Activated naive CD8-positive, alpha-beta T cell treated with anti-CD3 and anti-CD28 coated beads, Interleukin-2, amount 10 ng/mL, durations not matched to agents 7 days and 5 days (primary cell): ENCODE data around the gene BMPER. TPM values are rescaled to one million over a fixed set of nuclear protein-coding genes. Genes with fewer than 3 reads are reported as not detected.

ENCODE experiments used
- ATAC-seq: fragments of 150-1000 bp; cut with Tn5 transposase; one replicate; pipeline ENCODE4 v1.10.0; 2021; ENCODE audit warnings: low read depth, moderate library complexity
- POLR2A ChIA-PET: fragments of 350-600 bp; sonication (Branson Sonifier 250); formaldehyde crosslinking; loops from one replicate; lab custom pipeline; 2021; ENCODE audit warnings: antibody characterized with exemption; lab: Charles Lee
- DNase-seq: peaks from one replicate; pipeline ENCODE4 v3.0.0; 2021
- H3K27ac Mint-ChIP-seq: one replicate; pipeline ENCODE4 v1.8.0; 2022; ENCODE audit warnings: mild to moderate bottlenecking, mixed read lengths
- H3K27me3 Mint-ChIP-seq: one replicate; pipeline ENCODE4 v1.8.0; 2022; ENCODE audit warnings: mild to moderate bottlenecking, moderate library complexity, mixed read lengths
- H3K36me3 Mint-ChIP-seq: one replicate; pipeline ENCODE4 v1.8.0; 2021; ENCODE audit warnings: mild to moderate bottlenecking, mixed read lengths
- H3K4me1 Mint-ChIP-seq: one replicate; pipeline ENCODE4 v1.8.0; 2021; ENCODE audit warnings: mixed read lengths
- H3K4me3 Mint-ChIP-seq: one replicate; pipeline ENCODE4 v1.8.0; 2022; ENCODE audit warnings: mild to moderate bottlenecking, moderate library complexity, mixed read lengths
- H3K9me3 Mint-ChIP-seq: one replicate; pipeline ENCODE4 v1.8.0; 2021; ENCODE audit warnings: mixed read lengths
- total RNA-seq, 2 experiments: library from RNA; stranded (reverse); gene quantifications; one replicate each; pipeline ENCODE4 v1.2.3, GENCODE V29; 2021

Gene BMPER
- total RNA-seq, 2 experiments from 2014 or later: not detected

DNA sequence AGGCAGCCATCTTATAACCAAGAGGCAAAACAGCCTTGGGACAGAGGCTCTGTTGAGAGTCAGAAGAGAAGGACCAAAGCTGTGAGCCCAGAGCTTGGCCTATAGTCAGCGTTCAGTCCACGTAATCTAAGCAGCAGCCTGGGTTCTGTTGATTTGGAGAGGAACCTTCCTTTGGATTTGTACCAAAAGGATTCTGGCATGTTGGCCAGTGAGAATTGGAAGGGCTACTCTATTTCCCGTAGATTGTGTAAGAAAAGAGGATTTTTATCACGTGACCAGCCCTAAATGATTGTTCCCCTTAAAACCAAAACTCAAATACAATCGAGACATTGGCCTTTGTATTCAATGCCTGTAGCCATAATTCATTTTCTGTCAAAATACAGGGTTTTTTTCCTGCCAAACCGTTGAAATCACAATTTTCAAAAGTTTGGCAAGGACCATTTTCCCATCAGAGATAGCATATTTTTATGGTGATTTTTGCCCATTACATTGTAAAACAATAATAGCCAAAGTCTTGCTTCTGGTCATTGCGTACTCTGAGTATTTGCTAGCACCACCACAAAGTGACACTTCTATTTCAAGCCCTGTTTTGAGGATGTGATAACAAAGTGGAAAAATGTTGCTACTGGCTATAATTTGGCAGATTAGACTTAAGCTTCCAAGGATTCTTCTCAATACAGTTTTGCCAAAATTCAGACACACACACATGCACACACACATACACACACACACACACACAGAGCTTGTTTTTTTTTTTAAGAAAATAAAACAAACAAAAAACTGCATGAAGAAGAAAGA is 23.1 kb upstream of the BMPER start:
- POLR2A ChIA-PET: no interaction called here
- peaks cover 6% of the 10 kb centered on the region for H3K27me3 Mint-ChIP-seq
- no peak for ATAC-seq

DNA sequence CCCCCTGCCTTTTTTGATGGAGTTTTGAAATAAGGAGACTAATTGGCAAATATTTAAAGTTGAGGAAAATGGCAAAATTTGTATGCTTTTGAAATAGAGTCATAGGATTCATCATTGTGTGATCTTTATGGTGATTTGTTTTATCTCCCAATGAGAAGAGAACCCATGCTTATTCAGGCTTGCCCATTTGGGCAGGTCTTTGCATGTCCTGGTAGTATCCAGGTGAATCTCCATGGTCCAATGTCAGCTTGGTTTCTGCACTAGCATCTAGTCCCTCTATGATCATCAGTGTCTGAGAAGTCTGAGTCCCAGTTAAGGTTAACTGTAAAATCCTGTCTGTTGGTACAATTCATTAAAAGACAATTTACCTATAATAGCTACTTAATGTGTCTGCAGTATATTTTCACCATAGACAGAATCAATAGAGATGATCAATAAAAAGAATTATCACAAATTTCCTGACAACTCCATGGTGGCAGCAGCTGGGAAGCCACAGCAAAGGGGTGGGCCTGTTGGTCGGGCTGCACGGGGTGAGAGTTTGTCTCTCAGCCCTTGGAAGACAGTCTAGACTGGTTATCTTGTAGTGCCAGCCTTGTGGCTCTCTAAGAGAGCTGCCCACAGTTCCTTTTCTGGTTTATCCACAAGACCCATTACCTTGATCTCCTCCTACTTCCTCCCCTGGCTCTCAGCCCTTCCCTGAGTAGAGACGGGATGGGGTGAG is 22.2 kb upstream of the BMPER start:
- peaks cover 6% of the 10 kb centered on the region for H3K27me3 Mint-ChIP-seq
- no peaks in the 10 kb centered on the region for H3K9me3 Mint-ChIP-seq
- no peak for ATAC-seq
- no peak for DNase-seq
- POLR2A ChIA-PET: no interaction called here
- no peaks in the 10 kb centered on the region for H3K4me1 Mint-ChIP-seq
- H3K4me3 Mint-ChIP-seq: no peak overlapping the region
- no peaks in the 10 kb centered on the region for H3K36me3 Mint-ChIP-seq
- no peak overlapping the region for H3K27ac Mint-ChIP-seq

More for the DNA sequence above, 23.1 kb upstream of the BMPER start:
- DNase-seq: no peak
- no peak overlapping the region for H3K4me3 Mint-ChIP-seq
- no peak overlapping the region for H3K27ac Mint-ChIP-seq
- no peaks in the 10 kb centered on the region for H3K9me3 Mint-ChIP-seq
- H3K4me1 Mint-ChIP-seq: no peaks in the 10 kb centered on the region
- no peaks in the 10 kb centered on the region for H3K36me3 Mint-ChIP-seq

DNA sequence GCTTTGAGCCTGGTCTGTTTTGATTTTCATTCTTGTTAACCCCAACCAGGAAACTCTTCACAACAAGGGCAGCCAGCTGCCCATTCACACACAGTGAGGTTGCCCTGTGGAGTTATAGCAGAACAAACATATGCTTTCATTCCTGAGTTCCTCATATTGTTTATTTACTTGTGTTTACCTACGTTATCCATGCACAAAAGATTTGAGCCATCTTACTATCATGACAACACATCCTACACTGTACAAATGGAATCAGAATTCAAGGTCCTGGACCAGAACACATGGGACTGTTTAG is 21.7 kb upstream of the BMPER start:
- Mint-ChIP-seq H3K4me3 (no peak overlapping the region), H3K4me1 (no peaks in the 10 kb centered on the region), H3K9me3 (no peaks in the 10 kb centered on the region), H3K27ac (no peak overlapping the region), H3K27me3 (peaks cover 6% of the 10 kb centered on the region), H3K36me3 (no peaks in the 10 kb centered on the region)
- POLR2A ChIA-PET: no interaction called here
- DNase-seq: no peak
- ATAC-seq: no peak

DNA sequence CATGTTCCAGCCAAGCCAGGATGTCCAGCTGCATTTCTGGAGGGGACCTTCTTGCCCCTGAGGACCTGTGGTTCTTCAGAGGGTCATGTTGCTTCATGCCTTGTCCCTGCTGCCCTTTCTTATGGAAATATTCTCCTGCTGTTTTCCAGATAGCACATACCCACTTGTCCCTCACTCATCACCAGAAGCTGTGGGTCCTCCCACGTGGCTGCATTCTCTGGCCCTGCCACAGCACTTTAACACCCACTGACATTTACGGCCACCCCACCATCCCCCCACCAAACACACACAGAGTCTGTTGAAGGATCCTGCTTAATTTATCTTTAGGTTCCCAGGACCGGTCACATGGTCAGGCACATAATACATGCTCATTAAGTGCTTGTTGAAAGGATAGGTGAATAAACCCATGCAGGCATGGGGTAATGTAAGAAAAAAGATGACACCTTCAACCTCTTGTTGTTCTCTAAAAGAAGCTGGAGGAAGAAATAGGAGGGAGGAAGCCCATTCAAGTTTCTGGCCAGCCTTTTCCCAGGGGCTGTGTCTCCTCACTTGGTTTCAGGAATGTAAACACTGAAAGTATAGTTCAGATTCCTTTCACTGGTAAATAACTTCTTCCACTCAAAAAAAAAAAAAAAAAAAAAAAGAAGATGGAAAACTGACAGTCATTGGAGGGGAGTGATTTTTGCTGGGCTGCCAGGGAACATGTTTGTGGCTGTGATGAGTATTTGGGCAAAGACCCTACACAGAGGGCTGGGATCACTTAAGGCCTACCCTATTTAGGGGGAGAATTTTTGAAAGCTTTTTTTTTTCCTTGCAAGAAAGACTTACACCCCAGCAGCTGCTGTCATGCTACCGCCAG is 19.8 kb upstream of the BMPER start:
- Mint-ChIP-seq H3K4me3 (no peak overlapping the region), H3K36me3 (no peaks in the 10 kb centered on the region), H3K27ac (no peak overlapping the region), H3K4me1 (no peaks in the 10 kb centered on the region), H3K27me3 (peaks cover 9% of the 10 kb centered on the region), H3K9me3 (no peaks in the 10 kb centered on the region)
- DNase-seq: no peak
- POLR2A ChIA-PET: no interaction called here
- ATAC-seq: no peak

DNA sequence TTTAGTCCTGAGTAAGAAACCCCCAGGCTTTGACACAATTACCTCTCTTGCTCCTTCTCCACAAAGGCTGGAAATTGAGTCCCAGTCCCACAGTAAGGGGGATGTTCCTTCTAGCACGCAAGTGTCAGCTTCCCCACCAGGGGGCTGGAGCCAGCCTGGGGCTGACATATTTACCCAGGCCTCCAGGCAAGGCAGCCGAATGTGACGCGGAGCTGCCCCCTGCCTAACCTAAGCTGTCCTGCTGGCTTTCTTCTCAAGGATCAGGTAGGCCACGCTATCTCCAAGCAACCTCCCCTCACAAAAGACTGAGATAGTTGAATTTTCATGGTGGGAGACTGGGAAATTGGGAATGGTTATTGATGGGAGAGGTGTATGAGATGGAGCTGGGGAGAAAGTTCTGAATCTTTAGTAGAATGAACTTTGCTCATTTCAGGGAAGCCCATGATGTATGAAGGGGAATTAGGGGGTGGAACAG is 19.2 kb upstream of the BMPER start:
- no peak for ATAC-seq
- Mint-ChIP-seq H3K9me3 (no peaks in the 10 kb centered on the region), H3K27me3 (peaks cover 9% of the 10 kb centered on the region), H3K36me3 (no peaks in the 10 kb centered on the region), H3K4me3 (no peak overlapping the region), H3K27ac (no peak overlapping the region), H3K4me1 (no peaks in the 10 kb centered on the region)
- POLR2A ChIA-PET: no interaction called here
- DNase-seq: no peak

DNA sequence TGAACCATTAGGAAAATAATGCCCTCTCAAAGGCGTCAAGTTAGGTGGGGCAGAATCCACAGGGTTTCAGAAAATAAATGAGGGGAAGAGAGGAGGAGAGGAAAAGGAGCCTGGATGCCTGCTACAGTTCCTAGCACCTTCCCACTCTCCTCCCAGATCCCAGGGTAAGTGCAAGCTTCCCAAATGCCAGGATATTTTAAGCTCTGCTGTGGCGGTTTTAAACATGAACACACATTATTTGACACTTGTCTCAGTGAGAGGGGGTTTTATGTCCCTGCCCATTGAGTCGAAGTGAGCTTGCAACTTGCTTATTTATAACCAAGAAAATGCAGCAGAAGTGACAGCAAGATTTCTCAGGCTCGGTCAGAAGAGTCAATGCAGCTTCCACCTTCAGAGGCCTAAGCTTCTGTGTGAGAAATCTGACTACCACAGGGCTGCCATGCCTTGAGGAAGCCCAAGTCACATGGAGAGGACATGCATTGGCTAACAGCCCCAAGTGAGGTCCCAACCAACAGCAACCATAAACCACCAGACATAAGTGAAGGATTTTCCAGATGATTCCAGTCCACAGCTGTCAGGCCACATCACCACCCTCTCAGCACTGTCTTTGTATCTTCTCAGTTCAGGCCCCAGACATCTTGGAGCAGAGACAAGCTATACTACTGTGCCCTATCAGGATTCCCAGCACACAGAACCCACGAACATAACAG is 17.9 kb upstream of the BMPER start:
- H3K9me3 Mint-ChIP-seq: no peaks in the 10 kb centered on the region
- H3K27me3 Mint-ChIP-seq: peaks cover 17% of the 10 kb centered on the region
- H3K27ac Mint-ChIP-seq: no peak overlapping the region
- no peak for ATAC-seq
- no peaks in the 10 kb centered on the region for H3K4me1 Mint-ChIP-seq
- no peaks in the 10 kb centered on the region for H3K36me3 Mint-ChIP-seq
- H3K4me3 Mint-ChIP-seq: no peak overlapping the region
- POLR2A ChIA-PET: no interaction called here
- no peak for DNase-seq

DNA sequence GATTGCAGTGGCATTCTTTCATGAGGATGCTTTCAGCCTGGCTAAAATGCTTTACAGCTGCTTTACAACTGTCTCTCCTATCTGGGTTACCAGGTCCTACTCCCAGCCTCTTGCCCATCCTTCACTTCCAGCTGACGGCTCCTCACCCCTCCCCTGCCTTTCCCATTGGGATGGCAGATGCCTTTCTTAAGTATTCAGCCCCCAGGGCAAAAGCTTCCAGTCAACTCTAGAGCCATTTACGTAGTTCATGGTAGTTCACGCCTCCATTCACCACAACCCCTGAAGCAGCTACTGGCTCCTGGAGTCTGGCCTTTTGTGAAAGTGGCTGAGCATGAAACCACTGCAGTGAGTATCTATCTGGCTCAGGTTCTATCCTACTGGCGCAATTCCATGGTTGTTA is 17.2 kb upstream of the BMPER start:
- no peaks in the 10 kb centered on the region for H3K9me3 Mint-ChIP-seq
- POLR2A ChIA-PET: no interaction called here
- ATAC-seq (no peak), DNase-seq (no peak)
- H3K27ac Mint-ChIP-seq: no peak overlapping the region
- H3K4me1 Mint-ChIP-seq: no peaks in the 10 kb centered on the region
- no peak overlapping the region for H3K4me3 Mint-ChIP-seq
- no peaks in the 10 kb centered on the region for H3K36me3 Mint-ChIP-seq
- peaks cover 25% of the 10 kb centered on the region for H3K27me3 Mint-ChIP-seq

DNA sequence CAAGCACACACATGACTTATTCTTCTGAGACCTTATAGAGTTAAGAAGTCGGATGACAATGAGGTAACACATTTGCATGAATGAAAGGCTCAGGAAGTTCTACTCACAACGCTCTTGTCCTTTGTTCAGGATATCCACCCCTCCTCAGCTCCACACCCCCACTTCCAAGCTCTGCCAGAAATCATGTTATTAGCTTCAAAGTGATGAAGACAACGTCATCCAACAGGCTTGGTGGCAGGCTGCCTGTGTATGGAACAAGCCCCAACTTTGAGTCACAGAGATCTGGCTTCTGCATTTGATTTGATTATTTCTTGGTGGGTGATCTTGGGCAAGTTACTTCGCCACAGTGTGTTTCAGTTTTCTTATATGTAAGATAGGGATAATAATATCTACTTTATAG is 12.4 kb upstream of the BMPER start:
- no peaks in the 10 kb centered on the region for H3K36me3 Mint-ChIP-seq

DNA sequence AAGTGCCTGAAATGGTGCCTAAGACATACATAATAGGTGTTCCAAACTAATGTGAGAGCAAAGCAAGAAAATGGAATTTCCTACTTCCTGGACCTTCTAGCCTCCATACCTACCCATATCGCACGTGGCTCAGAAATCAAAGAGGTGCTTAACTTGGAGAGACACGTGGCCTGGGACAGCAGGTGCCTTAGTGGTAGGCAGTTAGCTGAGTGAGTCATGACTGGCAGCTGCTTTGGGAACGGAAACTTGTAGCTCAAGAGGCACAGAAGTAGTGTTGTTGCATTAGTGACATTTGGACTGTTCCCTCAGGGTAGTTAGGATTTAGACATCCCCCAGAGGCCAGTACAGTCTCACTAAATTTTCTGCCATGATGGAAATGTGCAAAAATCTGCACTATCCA is 12.0 kb upstream of the BMPER start:
- Mint-ChIP-seq H3K4me1 (peaks cover 4% of the 10 kb centered on the region), H3K4me3 (no peak overlapping the region), H3K27ac (no peak overlapping the region), H3K27me3 (peaks cover 37% of the 10 kb centered on the region), H3K36me3 (no peaks in the 10 kb centered on the region), H3K9me3 (no peaks in the 10 kb centered on the region)
- POLR2A ChIA-PET: no interaction called here
- no peak for ATAC-seq
- DNase-seq: no peak

More for the DNA sequence above, 12.4 kb upstream of the BMPER start:
- H3K4me1 Mint-ChIP-seq: peaks cover 4% of the 10 kb centered on the region
- H3K9me3 Mint-ChIP-seq: no peaks in the 10 kb centered on the region
- ATAC-seq (no peak), DNase-seq (no peak)
- POLR2A ChIA-PET: no interaction called here
- H3K27me3 Mint-ChIP-seq: peaks cover 33% of the 10 kb centered on the region
- H3K27ac Mint-ChIP-seq: no peak overlapping the region
- no peak overlapping the region for H3K4me3 Mint-ChIP-seq

DNA sequence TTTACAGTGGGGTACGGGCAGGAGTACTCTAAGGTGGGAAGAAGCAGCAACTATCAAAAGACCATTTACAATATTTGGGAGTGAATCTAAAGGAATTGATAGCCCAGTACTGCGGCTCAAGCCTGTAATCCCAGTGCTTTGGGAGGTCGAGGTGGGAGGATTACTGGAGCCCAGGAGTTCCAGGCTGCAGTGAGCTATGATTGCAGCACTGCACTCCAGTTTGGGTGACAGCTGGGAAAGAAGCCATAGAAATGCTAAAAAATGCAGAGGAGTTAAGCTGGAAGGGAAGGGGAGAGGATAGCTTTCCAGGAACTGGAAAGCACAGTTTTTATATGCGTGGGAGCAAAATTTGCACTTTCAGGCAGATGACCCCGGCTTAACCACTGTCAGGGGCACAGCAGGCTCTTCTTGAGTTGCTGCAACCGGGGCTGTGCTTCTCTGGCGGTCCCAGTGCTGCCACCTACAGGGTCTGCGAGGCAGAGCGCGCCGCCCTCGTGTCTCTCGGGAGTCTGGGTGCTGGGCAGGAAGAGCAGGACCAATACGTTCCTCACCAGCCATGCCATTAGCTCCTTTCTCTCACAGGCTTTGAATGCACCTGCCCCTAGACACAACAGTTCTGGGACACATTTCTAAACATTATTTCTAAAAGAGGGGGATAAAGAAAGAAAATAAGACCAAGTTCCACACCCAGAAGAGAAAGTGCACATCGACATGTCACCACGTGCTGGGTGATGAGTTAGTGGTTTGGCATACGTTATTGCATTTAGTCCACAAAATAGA is 10.1 kb upstream of the BMPER start:
- H3K27ac Mint-ChIP-seq: no peak overlapping the region
- peak; percentile 95 for ATAC-seq
- H3K4me3 Mint-ChIP-seq: no peak overlapping the region
- H3K36me3 Mint-ChIP-seq: no peaks in the 10 kb centered on the region
- DNase-seq: peak; percentile 79
- H3K9me3 Mint-ChIP-seq: no peaks in the 10 kb centered on the region
- H3K27me3 Mint-ChIP-seq: peaks cover 39% of the 10 kb centered on the region
- POLR2A ChIA-PET: no interaction called here
- H3K4me1 Mint-ChIP-seq: peaks cover 4% of the 10 kb centered on the region

DNA sequence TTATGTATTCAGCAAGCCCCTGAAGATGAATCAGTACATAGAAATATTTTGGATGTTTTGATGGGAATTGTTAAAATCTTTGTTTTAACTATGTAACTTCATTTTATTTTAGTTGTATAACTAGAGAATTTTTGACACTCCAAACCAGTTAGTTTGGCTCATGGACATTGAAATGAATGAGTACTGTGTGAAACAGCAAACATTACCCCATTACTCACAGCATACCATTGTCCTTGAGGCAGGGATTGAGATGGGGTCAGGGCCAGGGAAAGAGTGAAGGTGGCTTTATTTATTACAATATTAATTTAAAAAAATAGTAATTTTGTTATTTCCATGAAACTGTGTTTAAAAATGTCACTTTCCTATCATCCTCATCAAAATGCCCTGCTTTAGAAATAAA is 4.8 kb upstream of the BMPER start:
- Mint-ChIP-seq H3K4me3 (no peak overlapping the region), H3K27ac (no peak overlapping the region), H3K36me3 (no peaks in the 10 kb centered on the region), H3K27me3 (peaks cover 52% of the 10 kb centered on the region), H3K9me3 (no peaks in the 10 kb centered on the region), H3K4me1 (peaks cover 5% of the 10 kb centered on the region)
- POLR2A ChIA-PET: no interaction called here
- DNase-seq (no peak), ATAC-seq (no peak)

DNA sequence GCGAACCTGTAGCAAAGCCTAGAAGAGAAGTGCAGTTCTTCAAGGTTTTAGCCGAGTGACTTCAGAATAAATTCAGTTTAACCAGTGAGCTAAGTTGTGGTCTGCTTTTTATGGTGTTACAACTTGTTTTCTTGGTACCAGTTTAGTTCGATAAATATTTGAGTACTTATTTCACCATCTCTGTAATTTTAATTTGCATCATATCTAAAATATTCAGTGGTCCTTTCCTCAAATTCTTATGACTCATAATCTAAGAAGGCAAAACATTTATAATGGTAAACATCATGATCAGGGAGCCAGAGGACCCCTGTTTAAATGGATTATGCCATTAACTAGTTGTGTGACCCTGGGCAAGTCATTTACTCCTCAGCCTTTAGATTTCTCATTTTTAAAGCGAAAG is 4.1 kb upstream of the BMPER start:
- Mint-ChIP-seq H3K27me3 (peaks cover 54% of the 10 kb centered on the region), H3K9me3 (no peaks in the 10 kb centered on the region), H3K4me3 (no peak overlapping the region), H3K36me3 (no peaks in the 10 kb centered on the region), H3K4me1 (peaks cover 3% of the 10 kb centered on the region), H3K27ac (no peak overlapping the region)
- POLR2A ChIA-PET: no interaction called here
- ATAC-seq: no peak
- DNase-seq: no peak
